Neural cell (in vitro differentiated cells): ENCODE data around the gene KLC4. TPM values are rescaled to one million over a fixed set of nuclear protein-coding genes. Genes with fewer than 3 reads are reported as not detected.

Experiments used
- H2AFZ ChIP-seq: fragments of 200-600, 300-800 bp; sonication (generic), shearing (Covaris generic); 2 replicates; pipeline ENCODE4 v1.6.0; 2014; ENCODE audit warnings: low read depth, mild to moderate bottlenecking, antibody characterized with exemption, low read length, moderate library complexity
- H3F3A ChIP-seq: fragments of 200-600 bp; shearing (Covaris generic); 2 replicates; pipeline ENCODE4 v1.6.1; 2016; ENCODE audit warnings: mild to moderate bottlenecking, moderate library complexity, mixed read lengths, antibody characterized with exemption, low read length; ENCODE audit not compliant: insufficient read depth, poor library complexity, severe bottlenecking
- H3K27ac ChIP-seq: fragments of 200-600, 300-800 bp; sonication (generic), shearing (Covaris generic); 2 replicates; pipeline ENCODE4 v1.5.1; 2014; ENCODE audit warnings: mild to moderate bottlenecking, low read length, moderate library complexity
- H3K27me3 ChIP-seq: fragments of 300-800, 200-600 bp; sonication (generic), shearing (Covaris generic); 2 replicates; pipeline ENCODE4 v1.6.0; 2014; ENCODE audit warnings: mild to moderate bottlenecking, low read depth, low read length, moderate library complexity; ENCODE audit not compliant: insufficient read depth
- H3K36me3 ChIP-seq: fragments of 300-800, 200-600 bp; sonication (generic), shearing (Covaris generic); 2 replicates; pipeline ENCODE4 v1.5.1; 2014; ENCODE audit warnings: mild to moderate bottlenecking, antibody characterized with exemption, low read length, moderate library complexity; ENCODE audit not compliant: insufficient read depth
- H3K4me2 ChIP-seq: fragments of 300-800, 200-600 bp; sonication (generic), shearing (Covaris generic); 2 replicates; pipeline ENCODE4 v1.6.0; 2014; ENCODE audit warnings: mild to moderate bottlenecking, low read length
- H3K4me3 ChIP-seq: fragments of 300-800, 200-600 bp; sonication (generic), shearing (Covaris generic); 2 replicates; pipeline ENCODE4 v1.5.1; 2014; ENCODE audit warnings: mild to moderate bottlenecking, low read length, moderate library complexity
- H3K79me2 ChIP-seq: fragments of 200-600 bp; shearing (Covaris generic); replicated peaks from 2 replicates; pipeline ENCODE4 v1.6.0; 2014; ENCODE audit warnings: mild to moderate bottlenecking, low read length, moderate library complexity; ENCODE audit not compliant: insufficient read depth
- H3K9ac ChIP-seq: fragments of 300-800, 200-600 bp; sonication (generic), shearing (Covaris generic); 2 replicates; pipeline ENCODE4 v1.6.1; 2016; ENCODE audit warnings: mild to moderate bottlenecking, low read length, mixed read lengths
- H3K9me2 ChIP-seq: fragments of 200-600 bp; shearing (Covaris generic); 2 replicates; pipeline ENCODE4 v1.6.1; 2016; ENCODE audit warnings: mild to moderate bottlenecking, low read length, mixed read lengths; ENCODE audit not compliant: insufficient read depth
- H3K9me3 ChIP-seq: fragments of 200-600, 300-800 bp; sonication (generic), shearing (Covaris generic); 2 replicates; pipeline ENCODE4 v1.6.1; 2016; ENCODE audit warnings: mild to moderate bottlenecking, mixed run types, low read length, moderate library complexity, mixed read lengths
- H4K20me1 ChIP-seq: fragments of 200-600 bp; shearing (Covaris generic); 2 replicates; pipeline ENCODE4 v1.6.1; 2016; ENCODE audit warnings: mild to moderate bottlenecking, mixed run types; ENCODE audit not compliant: insufficient read depth
- CTCF ChIP-seq: fragments of 450-650 bp; IDR thresholded peaks from 2 replicates; pipeline ENCODE4 v1.5.1; 2014; ENCODE audit warnings: antibody characterized with exemption, mild to moderate bottlenecking, moderate library complexity; ENCODE audit not compliant: poor library complexity, severe bottlenecking
- EP300 ChIP-seq: fragments of 450-650 bp; conservative IDR thresholded peaks from 2 replicates; pipeline ENCODE4 v1.6.1; 2014; ENCODE audit warnings: antibody characterized with exemption, mild to moderate bottlenecking, moderate library complexity; ENCODE audit not compliant: poor library complexity, severe bottlenecking
- EZH2 ChIP-seq: fragments of 200-600, 300-800 bp; shearing (Covaris generic), sonication (generic); IDR thresholded peaks from 2 replicates; pipeline ENCODE4 v1.6.1; 2014; ENCODE audit warnings: antibody characterized with exemption, low read length, borderline replicate concordance, mild to moderate bottlenecking; ENCODE audit not compliant: insufficient read depth, poor library complexity, severe bottlenecking
- MXI1 ChIP-seq: fragments of 450-650 bp; conservative IDR thresholded peaks from 2 replicates; pipeline ENCODE4 v1.6.1; 2014; ENCODE audit warnings: antibody characterized with exemption, mild to moderate bottlenecking; ENCODE audit not compliant: poor library complexity, severe bottlenecking
- POLR2AphosphoS5 ChIP-seq: IDR thresholded peaks from 2 replicates; pipeline ENCODE4 v1.6.1; 2012
- RAD21 ChIP-seq: fragments of 450-650 bp; conservative IDR thresholded peaks from 2 replicates; pipeline ENCODE4 v1.6.1; 2014; ENCODE audit warnings: antibody characterized with exemption, mild to moderate bottlenecking, moderate library complexity
- REST ChIP-seq: IDR thresholded peaks from 2 replicates; pipeline ENCODE4 v1.6.1; 2012; ENCODE audit warnings: borderline replicate concordance
- SMC3 ChIP-seq: fragments of 450-650 bp; conservative IDR thresholded peaks from 2 replicates; pipeline ENCODE4 v1.6.1; 2014; ENCODE audit warnings: antibody characterized with exemption, mild to moderate bottlenecking, moderate library complexity; ENCODE audit not compliant: poor library complexity
- TAF1 ChIP-seq: IDR thresholded peaks from 2 replicates; pipeline ENCODE4 v1.6.1; 2012; ENCODE audit warnings: low read depth
- polyA plus RNA-seq: library from polyadenylated mRNA; depleted of rRNA; stranded (reverse); fragments of >200 nt; gene quantifications from 2 replicates; pipeline ENCODE4 v1.2.3, GENCODE V29; 2014

KLC4 gene
- polyA plus RNA-seq, 1 donor from 2014 or later: 75.3 TPM

- Histone ChIP-seq H3K36me3 (no peaks in the 10 kb centered on the region), H2AFZ (no peak overlapping the region), H3K9me2 (no peaks in the 10 kb centered on the region), H3K4me2 (no peak overlapping the region), H3K9me3 (no peaks in the 10 kb centered on the region), H3F3A (no peaks in the 10 kb centered on the region), H4K20me1 (no peaks in the 10 kb centered on the region), H3K4me3 (no peak overlapping the region), H3K27ac (no peak overlapping the region), H3K9ac (no peak overlapping the region), H3K79me2 (no peaks in the 10 kb centered on the region), H3K27me3 (no peaks in the 10 kb centered on the region)
- TF ChIP-seq TAF1 (no peak), EZH2 (no peak), SMC3 (no peak), POLR2AphosphoS5 (no peak), CTCF (no peak), EP300 (no peak)
Measured at GRCh38 chr6:43032326-43032725, 27.1 kb upstream of the KLC4 start.

- H3K4me2 ChIP-seq: no peak overlapping the region
- H2AFZ ChIP-seq: no peak overlapping the region
- H3K27me3 ChIP-seq: no peaks in the 10 kb centered on the region
- H3K27ac ChIP-seq: no peak overlapping the region
- no peaks in the 10 kb centered on the region for H3K79me2 ChIP-seq
- H3K9ac ChIP-seq: no peak overlapping the region
- H3K36me3 ChIP-seq: no peaks in the 10 kb centered on the region
- no peaks in the 10 kb centered on the region for H3K9me3 ChIP-seq
- H3K9me2 ChIP-seq: no peaks in the 10 kb centered on the region
- H3F3A ChIP-seq: no peaks in the 10 kb centered on the region
- no peaks in the 10 kb centered on the region for H4K20me1 ChIP-seq
- TF ChIP-seq EP300 (no peak), MXI1 (no peak), EZH2 (no peak), SMC3 (no peak), TAF1 (no peak), CTCF (no peak), POLR2AphosphoS5 (no peak)
- H3K4me3 ChIP-seq: no peak overlapping the region
Measured at GRCh38 chr6:43033496-43034189, 25.8 kb upstream of the KLC4 start.

DNA sequence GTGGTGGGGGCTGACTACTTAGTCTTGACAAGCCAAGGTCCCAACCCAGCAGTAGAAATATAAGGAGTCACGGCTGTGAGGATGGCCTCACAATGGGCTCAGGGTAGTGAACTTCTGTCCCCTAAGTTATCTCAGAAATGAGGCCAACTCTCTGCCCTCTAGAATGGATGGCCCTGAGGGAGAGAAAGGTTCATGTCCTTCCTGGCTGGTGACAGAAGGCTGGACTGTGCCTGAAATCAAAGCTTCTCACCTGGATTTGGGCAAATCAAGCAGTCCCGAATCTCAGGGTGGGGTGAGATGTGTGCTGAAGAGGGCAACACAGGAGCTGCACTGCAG, 25.3 kb upstream of the KLC4 start:
- H3K4me2 ChIP-seq: no peak overlapping the region
- no peaks in the 10 kb centered on the region for H3K27me3 ChIP-seq
- no peaks in the 10 kb centered on the region for H3K9me3 ChIP-seq
- no peaks in the 10 kb centered on the region for H3K36me3 ChIP-seq
- no peak overlapping the region for H3K27ac ChIP-seq
- H3K9ac ChIP-seq: no peak overlapping the region
- no peaks in the 10 kb centered on the region for H3K79me2 ChIP-seq
- H4K20me1 ChIP-seq: no peaks in the 10 kb centered on the region
- TF ChIP-seq POLR2AphosphoS5: no peak
- no peak for TF ChIP-seq EZH2
- no peak for TF ChIP-seq CTCF
- TF ChIP-seq RAD21: no peak
- TF ChIP-seq REST: no peak
- no peak for TF ChIP-seq TAF1
- no peak for TF ChIP-seq MXI1
- TF ChIP-seq EP300: no peak
- no peak for TF ChIP-seq SMC3
- no peak overlapping the region for H3K4me3 ChIP-seq
- H3F3A ChIP-seq: no peaks in the 10 kb centered on the region
- no peaks in the 10 kb centered on the region for H3K9me2 ChIP-seq
- no peak overlapping the region for H2AFZ ChIP-seq
